Naive thymus-derived CD8-positive, alpha-beta T cell (primary cell): ENCODE results near the gene CYREN. TPM values are rescaled to one million over a fixed set of nuclear protein-coding genes. Genes with fewer than 3 reads are reported as not detected.
"Not testable (repeated sequence)": the region's sequence is repeated elsewhere in the genome, so short reads cannot be mapped to it uniquely, and the experiment has no call there.

Source experiments
- ATAC-seq, 2 donors: fragments of 150-1000 bp; cut with Tn5 transposase in 1 of 2; sonication (Bioruptor Pico), chemical (Tn5 transposase) in 1 of 2; 1 replicate in 1 of 2; 2 replicates in 1 of 2; pipeline ENCODE4 v1.10.0; 2021; ENCODE audit warnings: mild to moderate bottlenecking in 2 of 2, moderate library complexity in 2 of 2
- POLR2A ChIA-PET: fragments of 350-600 bp; sonication (Branson Sonifier 250); formaldehyde crosslinking; loops from one replicate; lab custom pipeline; 2021; ENCODE audit warnings: antibody characterized with exemption; lab: Charles Lee
- DNase-seq, 10 donors: peaks; one replicate each; pipeline versions ENCODE4 v3.0.0 to v3.0.0-alpha.2; 2020 to 2022
- H3K27ac Mint-ChIP-seq, 10 donors: one replicate each; pipeline ENCODE4 v1.8.0; 2020 to 2022; ENCODE audit warnings: mild to moderate bottlenecking in 10 of 10, mixed read lengths in 10 of 10, moderate library complexity in 4 of 10, inconsistent platforms in 1 of 10
- H3K27me3 Mint-ChIP-seq, 5 donors: one replicate each; pipeline ENCODE4 v1.8.0; 2021 to 2022; ENCODE audit warnings: mixed read lengths in 5 of 5
- H3K36me3 Mint-ChIP-seq, 3 donors: one replicate each; pipeline ENCODE4 v1.8.0; 2020 to 2022; ENCODE audit warnings: mixed read lengths in 3 of 3, mild to moderate bottlenecking in 2 of 3, inconsistent platforms in 1 of 3
- H3K4me1 Mint-ChIP-seq, 4 donors: one replicate each; pipeline ENCODE4 v1.8.0; 2021 to 2022; ENCODE audit warnings: mixed read lengths in 4 of 4
- H3K4me3 Mint-ChIP-seq, 10 donors: one replicate each; pipeline ENCODE4 v1.8.0; 2020 to 2022; ENCODE audit warnings: mild to moderate bottlenecking in 10 of 10, mixed read lengths in 10 of 10, moderate library complexity in 6 of 10, inconsistent platforms in 1 of 10
- H3K9me3 Mint-ChIP-seq, 9 donors: one replicate each; pipeline ENCODE4 v1.8.0; 2020 to 2022; ENCODE audit warnings: mixed read lengths in 9 of 9, mild to moderate bottlenecking in 3 of 9, inconsistent platforms in 1 of 9, moderate library complexity in 1 of 9
- polyA plus RNA-seq, 3 donors: library from polyadenylated mRNA; unstranded; fragments of 300-500 nt; fragmentation: Illumina TruSeq; gene quantifications; one replicate each; pipeline ENCODE4 v1.2.3, GENCODE V29; 2021
- total RNA-seq, 8 experiments: library from RNA in 2 of 8; stranded (reverse) in 2 of 8; gene quantifications; one replicate each; pipeline ENCODE4 v1.2.3 and lab custom pipeline; 2021 to 2026

Gene CYREN
- total RNA-seq, result 10 to 100 TPM; 51.1 to 54.8 TPM
- 10 to 100 TPM; 55.5 to 70.1 (median 59.5) TPM for polyA plus RNA-seq
- total RNA-seq (lab: John Stamatoyannopoulos, UW), result 16.7 to 52.0 (median 46.9) reads per million in 6 experiments

- peaks cover 0 to 17% (median 14%) of the 10 kb centered on the region in 3 donors for H3K36me3 Mint-ChIP-seq
- H3K4me1 Mint-ChIP-seq, result peaks cover 26 to 59% (median 55%) of the 10 kb centered on the region in 4 donors
- peak; percentile 77 to 79 for ATAC-seq
- H3K4me3 Mint-ChIP-seq, result peak within 1 kb of the TSS; percentile 85 to 94 (median 90)
- no peaks in the 10 kb centered on the region for H3K9me3 Mint-ChIP-seq
- no peaks in the 10 kb centered on the region for H3K27me3 Mint-ChIP-seq
- DNase-seq, result peak; percentile 78 to 93 (median 84)
- peak within 1 kb of the TSS; percentile 93 to 98 (median 96) for H3K27ac Mint-ChIP-seq
- POLR2A ChIA-PET, result interaction anchor here (0.6 to 6.1 kb wide), 20 partner anchors 9 to 540 kb away, joined by 3 to 77 read pairs (median 6); partner anchors contain the start of genes AGBL3, BPGM, TMEM140 and WDR91
Measured at GRCh38 chr7:135170274-135170997, at the start of gene CYREN. Gene CYREN, minus strand, starts transcription at chr7:135170707. Its CDS starts 1,785 bp downstream, at chr7:135168922.

- DNase-seq (no peak), ATAC-seq (no peak)
- H3K36me3 Mint-ChIP-seq, result peaks cover 0 to 4% (median 0%) of the 10 kb centered on the region in 3 donors
- H3K27me3 Mint-ChIP-seq, result peaks cover 0 to 10% (median 5%) of the 10 kb centered on the region in 5 donors
- POLR2A ChIA-PET, result no interaction called here
- H3K27ac Mint-ChIP-seq, result no peak overlapping the region
- H3K4me1 Mint-ChIP-seq, result no peaks in the 10 kb centered on the region
- no peak overlapping the region for H3K4me3 Mint-ChIP-seq
- peaks cover 0 to 12% (median 0%) of the 10 kb centered on the region in 9 donors for H3K9me3 Mint-ChIP-seq
Measured at GRCh38 chr7:135217645-135218509, 47.4 kb upstream of the CYREN start.

- ATAC-seq (no peak), DNase-seq (no peak)
- no peak overlapping the region for H3K27ac Mint-ChIP-seq
- H3K4me3 Mint-ChIP-seq, result no peak overlapping the region
- H3K36me3 Mint-ChIP-seq, result peaks cover 0 to 3% (median 0%) of the 10 kb centered on the region in 3 donors
- peaks cover under 1 to 6% (median 4%) of the 10 kb centered on the region in 4 donors for H3K4me1 Mint-ChIP-seq
- POLR2A ChIA-PET, result no interaction called here
- no peaks in the 10 kb centered on the region for H3K9me3 Mint-ChIP-seq
- H3K27me3 Mint-ChIP-seq, result peaks cover 0 to 10% (median 5%) of the 10 kb centered on the region in 5 donors
Measured at GRCh38 chr7:135215698-135216097, 45.2 kb upstream of the CYREN start.

GRCh38 chr7:135215180-135215579, 44.7 kb upstream of the CYREN start:
- H3K27ac Mint-ChIP-seq, result no peak overlapping the region

GRCh38 chr7:135213831-135214230, 43.3 kb upstream of the CYREN start:
- DNase-seq (no peak), ATAC-seq (no peak)
- H3K4me1 Mint-ChIP-seq, result peaks cover 2 to 25% (median 18%) of the 10 kb centered on the region in 4 donors
- POLR2A ChIA-PET, result interaction anchor here (0.6 kb wide), 1 partner anchor 43 kb away, joined by 3 read pairs; no protein-coding TSS in a partner anchor
- no peaks in the 10 kb centered on the region for H3K9me3 Mint-ChIP-seq
- peak overlapping the region in 1 of 10 donors; percentile 54 for H3K4me3 Mint-ChIP-seq
- H3K27ac Mint-ChIP-seq, result no peak overlapping the region
- peaks cover 0 to 10% (median 5%) of the 10 kb centered on the region in 5 donors for H3K27me3 Mint-ChIP-seq
- H3K36me3 Mint-ChIP-seq, result no peaks in the 10 kb centered on the region

More at GRCh38 chr7:135215180-135215579, 44.7 kb upstream of the CYREN start:
- Mint-ChIP-seq H3K36me3 (no peaks in the 10 kb centered on the region), H3K4me3 (no peak overlapping the region), H3K9me3 (no peaks in the 10 kb centered on the region), H3K4me1 (peaks cover 2 to 11% (median 8%) of the 10 kb centered on the region in 4 donors), H3K27me3 (peaks cover 0 to 10% (median 5%) of the 10 kb centered on the region in 5 donors)
- ATAC-seq (no peak), DNase-seq (no peak)
- POLR2A ChIA-PET, result no interaction called here

- POLR2A ChIA-PET, result interaction anchor here (0.7 to 3.3 kb wide), 7 partner anchors 18 to 577 kb away, joined by 3 to 16 read pairs (median 5); partner anchors contain the start of genes AGBL3, BPGM and TMEM140
- Mint-ChIP-seq H3K4me3 (peak overlapping the region; percentile 91 to 99 (median 96)), H3K27ac (peak overlapping the region; percentile 84 to 99 (median 94)), H3K4me1 (peaks cover 12 to 42% (median 35%) of the 10 kb centered on the region in 4 donors)
- H3K9me3 Mint-ChIP-seq, H3K36me3 Mint-ChIP-seq, H3K27me3 Mint-ChIP-seq, DNase-seq: not testable (repeated sequence)
- ATAC-seq, result peak in 1 of 2 donors; percentile 20
Measured at GRCh38 chr7:135211946-135212685, 41.6 kb upstream of the CYREN start.

- ATAC-seq (peak; percentile 87 to 92), DNase-seq (peak; percentile 85 to 100 (median 94))
- Mint-ChIP-seq H3K9me3 (no peaks in the 10 kb centered on the region), H3K4me1 (peaks cover 15 to 47% (median 38%) of the 10 kb centered on the region in 4 donors), H3K27ac (peak within 1 kb of the TSS; percentile 93 to 100 (median 98)), H3K36me3 (peaks cover 0 to 8% (median under 1%) of the 10 kb centered on the region in 3 donors), H3K27me3 (no peaks in the 10 kb centered on the region), H3K4me3 (peak within 1 kb of the TSS; percentile 92 to 99 (median 96))
- POLR2A ChIA-PET, result interaction anchor here (1.1 to 3.3 kb wide), 9 partner anchors 17 to 565 kb away, joined by 3 to 16 read pairs (median 4); partner anchors contain the start of genes AGBL3, BPGM, CYREN and TMEM140
Measured at GRCh38 chr7:135211179-135211945, 40.9 kb upstream of the CYREN start, which contains the start of gene WDR91. Gene WDR91, minus strand, starts transcription at chr7:135211526. Its CDS starts 24 bp downstream, at chr7:135211502.

GRCh38 chr7:135210888-135211178, 40.3 kb upstream of the CYREN start:
- no peaks in the 10 kb centered on the region for H3K9me3 Mint-ChIP-seq
- peak overlapping the region; percentile 81 to 100 (median 98) for H3K27ac Mint-ChIP-seq
- POLR2A ChIA-PET, result interaction anchor here (1.1 to 3.3 kb wide), 9 partner anchors 17 to 564 kb away, joined by 3 to 16 read pairs (median 4); partner anchors contain the start of genes AGBL3, BPGM, CYREN and TMEM140
- ATAC-seq, result peak; percentile 8 to 13
- H3K4me3 Mint-ChIP-seq, result peak overlapping the region; percentile 92 to 99 (median 96)
- H3K36me3 Mint-ChIP-seq, result peaks cover 0 to 14% (median 3%) of the 10 kb centered on the region in 3 donors
- H3K4me1 Mint-ChIP-seq, result peaks cover 17 to 49% (median 38%) of the 10 kb centered on the region in 4 donors
- DNase-seq, result no peak
- no peaks in the 10 kb centered on the region for H3K27me3 Mint-ChIP-seq

- peak overlapping the region in 9 of 10 donors; percentile 8 to 98 (median 94) for H3K4me3 Mint-ChIP-seq
- no peaks in the 10 kb centered on the region for H3K27me3 Mint-ChIP-seq
- H3K9me3 Mint-ChIP-seq, result no peaks in the 10 kb centered on the region
- ATAC-seq, result no peak
- POLR2A ChIA-PET, result interaction anchor here (1.1 to 3.3 kb wide), 4 partner anchors 12 to 62 kb away, joined by 3 to 16 read pairs (median 4); partner anchors contain the start of genes CYREN and TMEM140
- peak overlapping the region in 4 of 10 donors; percentile 8 to 74 (median 34) for H3K27ac Mint-ChIP-seq
- H3K36me3 Mint-ChIP-seq, result peaks cover 0 to 26% (median 10%) of the 10 kb centered on the region in 3 donors
- peaks cover 21 to 55% (median 45%) of the 10 kb centered on the region in 4 donors for H3K4me1 Mint-ChIP-seq
- no peak for DNase-seq
Measured at GRCh38 chr7:135209225-135209834, 38.8 kb upstream of the CYREN start.

GRCh38 chr7:135208102-135208793, 37.7 kb upstream of the CYREN start:
- POLR2A ChIA-PET, result interaction anchor here (1.1 to 1.4 kb wide), 2 partner anchors 22 to 37 kb away, joined by 3 to 7 read pairs; partner anchors contain the start of gene CYREN
- Mint-ChIP-seq H3K27me3 (no peaks in the 10 kb centered on the region), H3K4me1 (peaks cover 26 to 65% (median 54%) of the 10 kb centered on the region in 4 donors), H3K27ac (peak overlapping the region in 6 of 10 donors; percentile 6 to 72 (median 46)), H3K36me3 (peaks cover 5 to 37% (median 16%) of the 10 kb centered on the region in 3 donors), H3K9me3 (no peaks in the 10 kb centered on the region), H3K4me3 (peak overlapping the region in 9 of 10 donors; percentile 4 to 67 (median 29))
- no peak for DNase-seq
- no peak for ATAC-seq
